Measurements from ENCODE around the gene ZBED3.
"Not testable (repeated sequence)": the region's sequence is repeated elsewhere in the genome, so short reads cannot be mapped to it uniquely, and the experiment has no call there.

The ZBED3 gene

GRCh38 chr5:77087484-77088261, 588 bp upstream of the ZBED3 start:
- ATAC-seq (ENCODE audit: low read depth) (no peak; the same call in 2 of the 3 replicates), DNase-seq (ENCODE audit: low spot score) (no peak)
- no peak for TF ChIP-seq CTCF (IDR thresholded peaks at IDR 0.05; ENCODE audit: poor library complexity, severe bottlenecking)
- H3K36me3 ChIP-seq (ENCODE audit: low read depth) = no peaks in the 10 kb centered on the region
- H3K4me3 ChIP-seq (ENCODE audit: severe bottlenecking) = peak overlapping the region; percentile 68
- H3K27me3 ChIP-seq (ENCODE audit: insufficient read depth, poor library complexity, severe bottlenecking) = no peaks in the 10 kb centered on the region
- H3K27ac ChIP-seq (ENCODE audit: poor library complexity, severe bottlenecking) = peak overlapping the region; percentile 49
- H3K9me3 ChIP-seq (ENCODE audit: severe bottlenecking) = no peaks in the 10 kb centered on the region
- peaks cover 3% of the 10 kb centered on the region for H3K4me1 ChIP-seq (ENCODE audit: insufficient read depth, poor library complexity, severe bottlenecking)

- no peak for DNase-seq (ENCODE audit: low spot score)
Measured at GRCh38 chr5:77086368-77086688, 757 bp downstream of the ZBED3 start.

GRCh38 chr5:77083088-77083487, 4.0 kb downstream of the ZBED3 start:
- Histone ChIP-seq H3K27me3 (ENCODE audit: insufficient read depth, poor library complexity, severe bottlenecking) (no peaks in the 10 kb centered on the region), H3K9me3 (ENCODE audit: severe bottlenecking) (no peaks in the 10 kb centered on the region), H3K36me3 (ENCODE audit: low read depth) (no peaks in the 10 kb centered on the region), H3K4me3 (ENCODE audit: severe bottlenecking) (no peak overlapping the region), H3K4me1 (ENCODE audit: insufficient read depth, poor library complexity, severe bottlenecking) (peaks cover 3% of the 10 kb centered on the region), H3K27ac (ENCODE audit: poor library complexity, severe bottlenecking) (no peak overlapping the region)
- DNase-seq (ENCODE audit: low spot score) (no peak), ATAC-seq (ENCODE audit: low read depth) (no peak)
- no peak for TF ChIP-seq CTCF (IDR thresholded peaks at IDR 0.05; ENCODE audit: poor library complexity, severe bottlenecking)

More at GRCh38 chr5:77086368-77086688, 757 bp downstream of the ZBED3 start:
- Histone ChIP-seq H3K27ac (ENCODE audit: poor library complexity, severe bottlenecking) (peak overlapping the region; percentile 49), H3K36me3 (ENCODE audit: low read depth) (no peaks in the 10 kb centered on the region), H3K4me1 (ENCODE audit: insufficient read depth, poor library complexity, severe bottlenecking) (peaks cover 3% of the 10 kb centered on the region), H3K4me3 (ENCODE audit: severe bottlenecking) (peak overlapping the region; percentile 68), H3K27me3 (ENCODE audit: insufficient read depth, poor library complexity, severe bottlenecking) (no peaks in the 10 kb centered on the region), H3K9me3 (ENCODE audit: severe bottlenecking) (no peaks in the 10 kb centered on the region)
- no peak for ATAC-seq (ENCODE audit: low read depth)
- no peak for TF ChIP-seq CTCF (IDR thresholded peaks at IDR 0.05; ENCODE audit: poor library complexity, severe bottlenecking)

- no peak overlapping the region for H3K27ac ChIP-seq (ENCODE audit: poor library complexity, severe bottlenecking)
- no peak for TF ChIP-seq CTCF (IDR thresholded peaks at IDR 0.05; ENCODE audit: poor library complexity, severe bottlenecking)
- H3K4me3 ChIP-seq (ENCODE audit: severe bottlenecking) = no peak overlapping the region
- no peaks in the 10 kb centered on the region for H3K27me3 ChIP-seq (ENCODE audit: insufficient read depth, poor library complexity, severe bottlenecking)
- H3K36me3 ChIP-seq (ENCODE audit: low read depth) = no peaks in the 10 kb centered on the region
- ATAC-seq (ENCODE audit: low read depth) (no peak), DNase-seq (ENCODE audit: low spot score) (no peak)
- no peaks in the 10 kb centered on the region for H3K9me3 ChIP-seq (ENCODE audit: severe bottlenecking)
- no peaks in the 10 kb centered on the region for H3K4me1 ChIP-seq (ENCODE audit: insufficient read depth, poor library complexity, severe bottlenecking)
Measured at GRCh38 chr5:77082280-77082679, 4.8 kb downstream of the ZBED3 start.

- no peak overlapping the region for H3K27ac ChIP-seq (ENCODE audit: poor library complexity, severe bottlenecking)
- no peaks in the 10 kb centered on the region for H3K9me3 ChIP-seq (ENCODE audit: severe bottlenecking)
- TF ChIP-seq CTCF (IDR thresholded peaks at IDR 0.05; ENCODE audit: poor library complexity, severe bottlenecking) = no peak
- H3K4me3 ChIP-seq (ENCODE audit: severe bottlenecking) = no peak overlapping the region
- DNase-seq (ENCODE audit: low spot score) (no peak), ATAC-seq (ENCODE audit: low read depth) (no peak)
- H3K36me3 ChIP-seq (ENCODE audit: low read depth) = no peaks in the 10 kb centered on the region
- H3K27me3 ChIP-seq (ENCODE audit: insufficient read depth, poor library complexity, severe bottlenecking) = no peaks in the 10 kb centered on the region
- no peaks in the 10 kb centered on the region for H3K4me1 ChIP-seq (ENCODE audit: insufficient read depth, poor library complexity, severe bottlenecking)
Measured at GRCh38 chr5:77080905-77081304, 6.2 kb downstream of the ZBED3 start.

- H3K27me3 ChIP-seq (ENCODE audit: insufficient read depth, poor library complexity, severe bottlenecking); H3K27ac ChIP-seq (ENCODE audit: poor library complexity, severe bottlenecking); H3K9me3 ChIP-seq (ENCODE audit: severe bottlenecking); H3K4me3 ChIP-seq (ENCODE audit: severe bottlenecking); ATAC-seq (ENCODE audit: low read depth); H3K4me1 ChIP-seq (ENCODE audit: insufficient read depth, poor library complexity, severe bottlenecking); H3K36me3 ChIP-seq (ENCODE audit: low read depth); DNase-seq (ENCODE audit: low spot score): not testable (repeated sequence)
Measured at GRCh38 chr5:77080479-77080878, 6.6 kb downstream of the ZBED3 start.
